Measurements from ENCODE around the gene POGLUT3. TPM values are rescaled to one million over a fixed set of nuclear protein-coding genes. Genes with fewer than 3 reads are reported as not detected.

POGLUT3 gene
- total RNA-seq, 1 experiment from 2014 or later: 16.9 TPM

- peaks cover 15% of the 10 kb centered on the region for H3K36me3 Mint-ChIP-seq (ENCODE audit: insufficient read depth, unreplicated experiment)
- CTCF ChIA-PET: no interaction called here
- no peak for DNase-seq
- no peak overlapping the region for H3K4me3 Mint-ChIP-seq (ENCODE audit: low read depth, unreplicated experiment)
- BruUV-seq (replicated peaks): no TSS peak
- H3K27me3 Mint-ChIP-seq (ENCODE audit: unreplicated experiment): no peaks in the 10 kb centered on the region
- peaks cover 10% of the 10 kb centered on the region for H3K4me1 Mint-ChIP-seq (ENCODE audit: low read depth, unreplicated experiment)
- no peaks in the 10 kb centered on the region for H3K9me3 Mint-ChIP-seq (ENCODE audit: low read depth, unreplicated experiment)
- TF ChIP-seq CTCF (IDR thresholded peaks at IDR 0.05; ENCODE audit: unreplicated experiment): no peak
- intact Hi-C loops (cut with micrococcal nuclease; ENCODE audit: unreplicated experiment): no loop called here
- H3K27ac Mint-ChIP-seq (ENCODE audit: unreplicated experiment): no peak overlapping the region
Measured at GRCh38 chr11:108500721-108501120, 2.5 kb upstream of the POGLUT3 start.

- no TSS peak for BruUV-seq (replicated peaks)
- no peak for TF ChIP-seq CTCF (IDR thresholded peaks at IDR 0.05; ENCODE audit: unreplicated experiment)
- no peak overlapping the region for H3K4me3 Mint-ChIP-seq (ENCODE audit: low read depth, unreplicated experiment)
Measured at GRCh38 chr11:108500169-108500568, 2.0 kb upstream of the POGLUT3 start.

GRCh38 chr11:108498816-108499408 lies 728 bp upstream of the POGLUT3 start:
- H3K36me3 Mint-ChIP-seq (ENCODE audit: insufficient read depth, unreplicated experiment): peaks cover 15% of the 10 kb centered on the region
- DNase-seq: no peak
- H3K9me3 Mint-ChIP-seq (ENCODE audit: low read depth, unreplicated experiment): no peaks in the 10 kb centered on the region
- BruUV-seq (replicated peaks): TSS peak; percentile 48
- TF ChIP-seq CTCF (IDR thresholded peaks at IDR 0.05; ENCODE audit: unreplicated experiment): no peak
- H3K27me3 Mint-ChIP-seq (ENCODE audit: unreplicated experiment): no peaks in the 10 kb centered on the region
- peaks cover 10% of the 10 kb centered on the region for H3K4me1 Mint-ChIP-seq (ENCODE audit: low read depth, unreplicated experiment)
- intact Hi-C loops (cut with micrococcal nuclease; ENCODE audit: unreplicated experiment): loop anchor here (5.0 kb wide), 2 partner anchors 93 to 148 kb away; partner anchors contain the start of gene EXPH5
- peak overlapping the region; percentile 69 for H3K27ac Mint-ChIP-seq (ENCODE audit: unreplicated experiment)
- peak overlapping the region; percentile 62 for H3K4me3 Mint-ChIP-seq (ENCODE audit: low read depth, unreplicated experiment)
- CTCF ChIA-PET: no interaction called here

More at GRCh38 chr11:108500169-108500568, 2.0 kb upstream of the POGLUT3 start:
- DNase-seq: no peak
- H3K27ac Mint-ChIP-seq (ENCODE audit: unreplicated experiment): no peak overlapping the region
- H3K4me1 Mint-ChIP-seq (ENCODE audit: low read depth, unreplicated experiment): peaks cover 10% of the 10 kb centered on the region
- CTCF ChIA-PET: no interaction called here
- peaks cover 15% of the 10 kb centered on the region for H3K36me3 Mint-ChIP-seq (ENCODE audit: insufficient read depth, unreplicated experiment)
- intact Hi-C loops (cut with micrococcal nuclease; ENCODE audit: unreplicated experiment): no loop called here
- no peaks in the 10 kb centered on the region for H3K9me3 Mint-ChIP-seq (ENCODE audit: low read depth, unreplicated experiment)
- H3K27me3 Mint-ChIP-seq (ENCODE audit: unreplicated experiment): no peaks in the 10 kb centered on the region

- Mint-ChIP-seq H3K4me3 (ENCODE audit: low read depth, unreplicated experiment) (peak overlapping the region; percentile 62), H3K4me1 (ENCODE audit: low read depth, unreplicated experiment) (peaks cover 10% of the 10 kb centered on the region), H3K27ac (ENCODE audit: unreplicated experiment) (peak overlapping the region; percentile 83), H3K27me3 (ENCODE audit: unreplicated experiment) (no peaks in the 10 kb centered on the region), H3K9me3 (ENCODE audit: low read depth, unreplicated experiment) (no peaks in the 10 kb centered on the region), H3K36me3 (ENCODE audit: insufficient read depth, unreplicated experiment) (peaks cover 15% of the 10 kb centered on the region)
- peak; percentile 74 for DNase-seq
- no peak for TF ChIP-seq CTCF (IDR thresholded peaks at IDR 0.05; ENCODE audit: unreplicated experiment)
- CTCF ChIA-PET: interaction anchor here (0.6 kb wide), 1 partner anchor 1174 kb away, joined by 4 read pairs; no protein-coding TSS in a partner anchor
- BruUV-seq (replicated peaks): TSS peak; percentile 40
- intact Hi-C loops (cut with micrococcal nuclease; ENCODE audit: unreplicated experiment): loop anchor here (1.0 to 5.0 kb wide), 3 partner anchors 30 to 150 kb away; partner anchors contain the start of genes C11orf65 and EXPH5
Measured at GRCh38 chr11:108497317-108498045, 703 bp downstream of the POGLUT3 start.
